ENCODE data around the gene KRTAP9-6.
"Not testable (repeated sequence)": the region's sequence is repeated elsewhere in the genome, so short reads cannot be mapped to it uniquely, and the experiment has no call there.

Gene KRTAP9-6

GRCh38 chr17:41275648-41276190 is 10.5 kb downstream of the KRTAP9-6 start, which contains the start of gene KRTAP9-7:
KRTAP9-7 (plus strand) TSS chr17:41275698; CDS start chr17:41275698, 0 bp downstream.
- not testable (repeated sequence) for H3K9ac ChIP-seq (ENCODE audit: low read depth, low read length); H3K9me3 ChIP-seq (ENCODE audit: insufficient read depth, low read depth, low read length); H3K4me1 ChIP-seq (ENCODE audit: insufficient read depth, low read length); H3K27me3 ChIP-seq (ENCODE audit: insufficient read depth, low read length); H3K36me3 ChIP-seq (ENCODE audit: insufficient read depth, low read depth, low read length); H3K4me3 ChIP-seq (ENCODE audit: low read length); H3K27ac ChIP-seq (ENCODE audit: low read length)

GRCh38 chr17:41278176-41278955 is 13.2 kb downstream of the KRTAP9-6 start:
- H3K9me3 ChIP-seq (ENCODE audit: insufficient read depth, low read depth, low read length) = no peaks in the 10 kb centered on the region
- no peaks in the 10 kb centered on the region for H3K36me3 ChIP-seq (ENCODE audit: insufficient read depth, low read depth, low read length)
- no peaks in the 10 kb centered on the region for H3K27me3 ChIP-seq (ENCODE audit: insufficient read depth, low read length)
- H3K4me3 ChIP-seq (ENCODE audit: low read length) = no peak overlapping the region
- no peak overlapping the region for H3K9ac ChIP-seq (ENCODE audit: low read depth, low read length)
- no peaks in the 10 kb centered on the region for H3K4me1 ChIP-seq (ENCODE audit: insufficient read depth, low read length)
- H3K27ac ChIP-seq (ENCODE audit: low read length) = no peak overlapping the region

- peaks cover 10% of the 10 kb centered on the region for H3K4me1 ChIP-seq (ENCODE audit: insufficient read depth, low read length)
- no peaks in the 10 kb centered on the region for H3K9me3 ChIP-seq (ENCODE audit: insufficient read depth, low read depth, low read length)
- H3K27me3 ChIP-seq (ENCODE audit: insufficient read depth, low read length) = no peaks in the 10 kb centered on the region
- H3K4me3 ChIP-seq (ENCODE audit: low read length) = no peak overlapping the region
- H3K36me3 ChIP-seq (ENCODE audit: insufficient read depth, low read depth, low read length) = no peaks in the 10 kb centered on the region
- no peak overlapping the region for H3K27ac ChIP-seq (ENCODE audit: low read length)
- H3K9ac ChIP-seq (ENCODE audit: low read depth, low read length) = no peak overlapping the region
Observed at GRCh38 chr17:41284043-41284442, 18.9 kb downstream of the KRTAP9-6 start.

GRCh38 chr17:41284546-41284945 is 19.4 kb downstream of the KRTAP9-6 start:
- no peaks in the 10 kb centered on the region for H3K9me3 ChIP-seq (ENCODE audit: insufficient read depth, low read depth, low read length)
- H3K27me3 ChIP-seq (ENCODE audit: insufficient read depth, low read length) = no peaks in the 10 kb centered on the region
- no peak overlapping the region for H3K27ac ChIP-seq (ENCODE audit: low read length)
- H3K9ac ChIP-seq (ENCODE audit: low read depth, low read length) = no peak overlapping the region
- peaks cover 10% of the 10 kb centered on the region for H3K4me1 ChIP-seq (ENCODE audit: insufficient read depth, low read length)
- no peaks in the 10 kb centered on the region for H3K36me3 ChIP-seq (ENCODE audit: insufficient read depth, low read depth, low read length)
- no peak overlapping the region for H3K4me3 ChIP-seq (ENCODE audit: low read length)

- Histone ChIP-seq H3K36me3 (ENCODE audit: insufficient read depth, low read depth, low read length) (no peaks in the 10 kb centered on the region), H3K27me3 (ENCODE audit: insufficient read depth, low read length) (no peaks in the 10 kb centered on the region), H3K4me1 (ENCODE audit: insufficient read depth, low read length) (peaks cover 10% of the 10 kb centered on the region), H3K9me3 (ENCODE audit: insufficient read depth, low read depth, low read length) (no peaks in the 10 kb centered on the region), H3K27ac (ENCODE audit: low read length) (no peak overlapping the region), H3K4me3 (ENCODE audit: low read length) (no peak overlapping the region), H3K9ac (ENCODE audit: low read depth, low read length) (no peak overlapping the region)
Observed at GRCh38 chr17:41287050-41287449, 21.9 kb downstream of the KRTAP9-6 start.

GRCh38 chr17:41294016-41294415 is 28.8 kb downstream of the KRTAP9-6 start:
- Histone ChIP-seq H3K9me3 (ENCODE audit: insufficient read depth, low read depth, low read length) (no peaks in the 10 kb centered on the region), H3K4me1 (ENCODE audit: insufficient read depth, low read length) (no peaks in the 10 kb centered on the region), H3K27ac (ENCODE audit: low read length) (no peak overlapping the region), H3K36me3 (ENCODE audit: insufficient read depth, low read depth, low read length) (no peaks in the 10 kb centered on the region), H3K4me3 (ENCODE audit: low read length) (no peak overlapping the region), H3K9ac (ENCODE audit: low read depth, low read length) (no peak overlapping the region), H3K27me3 (ENCODE audit: insufficient read depth, low read length) (no peaks in the 10 kb centered on the region)

GRCh38 chr17:41296846-41297245 is 31.7 kb downstream of the KRTAP9-6 start:
- H3K27ac ChIP-seq (ENCODE audit: low read length) = no peak overlapping the region
- no peaks in the 10 kb centered on the region for H3K36me3 ChIP-seq (ENCODE audit: insufficient read depth, low read depth, low read length)
- H3K4me1 ChIP-seq (ENCODE audit: insufficient read depth, low read length) = no peaks in the 10 kb centered on the region
- no peak overlapping the region for H3K9ac ChIP-seq (ENCODE audit: low read depth, low read length)
- no peak overlapping the region for H3K4me3 ChIP-seq (ENCODE audit: low read length)
- no peaks in the 10 kb centered on the region for H3K9me3 ChIP-seq (ENCODE audit: insufficient read depth, low read depth, low read length)
- no peaks in the 10 kb centered on the region for H3K27me3 ChIP-seq (ENCODE audit: insufficient read depth, low read length)

- Histone ChIP-seq H3K36me3 (ENCODE audit: insufficient read depth, low read depth, low read length) (no peaks in the 10 kb centered on the region), H3K4me1 (ENCODE audit: insufficient read depth, low read length) (no peaks in the 10 kb centered on the region), H3K4me3 (ENCODE audit: low read length) (no peak overlapping the region), H3K27me3 (ENCODE audit: insufficient read depth, low read length) (no peaks in the 10 kb centered on the region), H3K9ac (ENCODE audit: low read depth, low read length) (no peak overlapping the region), H3K9me3 (ENCODE audit: insufficient read depth, low read depth, low read length) (no peaks in the 10 kb centered on the region), H3K27ac (ENCODE audit: low read length) (no peak overlapping the region)
Observed at GRCh38 chr17:41298458-41299135, 33.4 kb downstream of the KRTAP9-6 start.

GRCh38 chr17:41301204-41301790 is 36.1 kb downstream of the KRTAP9-6 start:
- H3K36me3 ChIP-seq (ENCODE audit: insufficient read depth, low read depth, low read length) = no peaks in the 10 kb centered on the region
- no peak overlapping the region for H3K9ac ChIP-seq (ENCODE audit: low read depth, low read length)
- H3K9me3 ChIP-seq (ENCODE audit: insufficient read depth, low read depth, low read length) = no peaks in the 10 kb centered on the region
- no peaks in the 10 kb centered on the region for H3K27me3 ChIP-seq (ENCODE audit: insufficient read depth, low read length)
- no peaks in the 10 kb centered on the region for H3K4me1 ChIP-seq (ENCODE audit: insufficient read depth, low read length)
- H3K27ac ChIP-seq (ENCODE audit: low read length) = no peak overlapping the region
- H3K4me3 ChIP-seq (ENCODE audit: low read length) = no peak overlapping the region

- no peak within 1 kb of the TSS for H3K9ac ChIP-seq (ENCODE audit: low read depth, low read length)
- H3K27me3 ChIP-seq (ENCODE audit: insufficient read depth, low read length) = no peaks in the 10 kb centered on the region
- H3K36me3 ChIP-seq (ENCODE audit: insufficient read depth, low read depth, low read length) = no peaks in the 10 kb centered on the region
Observed at GRCh38 chr17:41301916-41302901, 37.0 kb downstream of the KRTAP9-6 start, which contains the start of gene KRTAP29-1. KRTAP29-1 (minus strand) TSS chr17:41302851; CDS start chr17:41302851, 0 bp downstream.

GRCh38 chr17:41302981-41303380 is 37.8 kb downstream of the KRTAP9-6 start:
- Histone ChIP-seq H3K27ac (ENCODE audit: low read length) (no peak overlapping the region), H3K27me3 (ENCODE audit: insufficient read depth, low read length) (no peaks in the 10 kb centered on the region), H3K4me1 (ENCODE audit: insufficient read depth, low read length) (no peaks in the 10 kb centered on the region), H3K9ac (ENCODE audit: low read depth, low read length) (no peak overlapping the region), H3K36me3 (ENCODE audit: insufficient read depth, low read depth, low read length) (no peaks in the 10 kb centered on the region), H3K4me3 (ENCODE audit: low read length) (no peak overlapping the region), H3K9me3 (ENCODE audit: insufficient read depth, low read depth, low read length) (no peaks in the 10 kb centered on the region)

More at GRCh38 chr17:41301916-41302901, 37.0 kb downstream of the KRTAP9-6 start, which contains the start of gene KRTAP29-1:
- no peak within 1 kb of the TSS for H3K27ac ChIP-seq (ENCODE audit: low read length)
- no peaks in the 10 kb centered on the region for H3K4me1 ChIP-seq (ENCODE audit: insufficient read depth, low read length)
- no peaks in the 10 kb centered on the region for H3K9me3 ChIP-seq (ENCODE audit: insufficient read depth, low read depth, low read length)
- no peak within 1 kb of the TSS for H3K4me3 ChIP-seq (ENCODE audit: low read length)

Measured in iPS-20b (cell line).